GM21619 (cell line): ENCODE results near the gene SORD.

Experiments used
- ATAC-seq: cut with Tn5 transposase; IDR thresholded peaks from one replicate; pipeline ENCODE4 v1.9.1; 2021; ENCODE audit not compliant: unreplicated experiment

SORD gene

GRCh38 chr15:45114751-45115085, 91.7 kb downstream of the SORD start:
- no peak for ATAC-seq

GRCh38 chr15:45115312-45115820, 92.4 kb downstream of the SORD start:
- ATAC-seq, result no peak

- ATAC-seq, result no peak
Observed at GRCh38 chr15:45116006-45116481, 93.0 kb downstream of the SORD start.

- ATAC-seq, result no peak
Observed at GRCh38 chr15:45116482-45117307, 93.7 kb downstream of the SORD start.

GRCh38 chr15:45117308-45118130, 94.5 kb downstream of the SORD start:
- ATAC-seq, result no peak

GRCh38 chr15:45118131-45118588, 95.2 kb downstream of the SORD start:
- peak; percentile 86 for ATAC-seq

GRCh38 chr15:45118996-45119395, 96.0 kb downstream of the SORD start:
- no peak for ATAC-seq

- ATAC-seq, result no peak
Observed at GRCh38 chr15:45120081-45120972, 97.3 kb downstream of the SORD start.

- ATAC-seq, result no peak
Observed at GRCh38 chr15:45121020-45121419, 98.0 kb downstream of the SORD start.

- no peak for ATAC-seq
Observed at GRCh38 chr15:45121706-45122417, 98.9 kb downstream of the SORD start.

- no peak for ATAC-seq
Observed at GRCh38 chr15:45122719-45123118, 99.7 kb downstream of the SORD start.

GRCh38 chr15:45123397-45123796, 100.4 kb downstream of the SORD start:
- no peak for ATAC-seq

- ATAC-seq, result no peak
Observed at GRCh38 chr15:45126535-45127158, 103.7 kb downstream of the SORD start.
